GM10266 (cell line): ENCODE results near the gene RB1.

Experiments
- DNase-seq: peaks from one replicate; pipeline ENCODE4 v3.0.0; 2012; ENCODE audit errors: extremely low spot score
- CTCF ChIP-seq: IDR thresholded peaks from 2 replicates; pipeline ENCODE4 v1.5.1; 2012; ENCODE audit warnings: mild to moderate bottlenecking, low read depth; ENCODE audit not compliant: control insufficient read depth, insufficient read depth; ENCODE audit errors: missing control alignments

The RB1 gene

GRCh38 chr13:48400090-48400694 lies 96.6 kb downstream of the RB1 start:
- TF ChIP-seq CTCF = no peak
- DNase-seq = no peak

- no peak for DNase-seq
- TF ChIP-seq CTCF = no peak
Observed at GRCh38 chr13:48400850-48401291, 97.3 kb downstream of the RB1 start.

- TF ChIP-seq CTCF = no peak
- DNase-seq = no peak
Observed at GRCh38 chr13:48401480-48401879, 97.9 kb downstream of the RB1 start.

- no peak for TF ChIP-seq CTCF
Observed at GRCh38 chr13:48402325-48402932, 98.9 kb downstream of the RB1 start.

GRCh38 chr13:48403151-48403631 lies 99.6 kb downstream of the RB1 start:
- TF ChIP-seq CTCF = no peak
- DNase-seq = no peak

More at GRCh38 chr13:48402325-48402932, 98.9 kb downstream of the RB1 start:
- no peak for DNase-seq

- no peak for DNase-seq
- TF ChIP-seq CTCF = no peak
Observed at GRCh38 chr13:48403913-48404312, 100.4 kb downstream of the RB1 start.

GRCh38 chr13:48404952-48405351 lies 101.4 kb downstream of the RB1 start:
- no peak for DNase-seq

More at GRCh38 chr13:48404952-48405351, 101.4 kb downstream of the RB1 start:
- no peak for TF ChIP-seq CTCF
